Kidney tubule cell (primary cell): ENCODE data around the gene SFXN5.
A peak's percentile ranks its signal among the peaks of the same experiment; 100 is the strongest.
"Not testable (repeated sequence)": the region's sequence is repeated elsewhere in the genome, so short reads cannot be mapped to it uniquely, and the experiment has no call there.

Experiments
- DNase-seq: peaks from one replicate; pipeline ENCODE4 v3.0.0-alpha.2; 2018; ENCODE audit warnings: low spot score

The SFXN5 gene, protein sequence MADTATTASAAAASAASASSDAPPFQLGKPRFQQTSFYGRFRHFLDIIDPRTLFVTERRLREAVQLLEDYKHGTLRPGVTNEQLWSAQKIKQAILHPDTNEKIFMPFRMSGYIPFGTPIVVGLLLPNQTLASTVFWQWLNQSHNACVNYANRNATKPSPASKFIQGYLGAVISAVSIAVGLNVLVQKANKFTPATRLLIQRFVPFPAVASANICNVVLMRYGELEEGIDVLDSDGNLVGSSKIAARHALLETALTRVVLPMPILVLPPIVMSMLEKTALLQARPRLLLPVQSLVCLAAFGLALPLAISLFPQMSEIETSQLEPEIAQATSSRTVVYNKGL

DNA sequence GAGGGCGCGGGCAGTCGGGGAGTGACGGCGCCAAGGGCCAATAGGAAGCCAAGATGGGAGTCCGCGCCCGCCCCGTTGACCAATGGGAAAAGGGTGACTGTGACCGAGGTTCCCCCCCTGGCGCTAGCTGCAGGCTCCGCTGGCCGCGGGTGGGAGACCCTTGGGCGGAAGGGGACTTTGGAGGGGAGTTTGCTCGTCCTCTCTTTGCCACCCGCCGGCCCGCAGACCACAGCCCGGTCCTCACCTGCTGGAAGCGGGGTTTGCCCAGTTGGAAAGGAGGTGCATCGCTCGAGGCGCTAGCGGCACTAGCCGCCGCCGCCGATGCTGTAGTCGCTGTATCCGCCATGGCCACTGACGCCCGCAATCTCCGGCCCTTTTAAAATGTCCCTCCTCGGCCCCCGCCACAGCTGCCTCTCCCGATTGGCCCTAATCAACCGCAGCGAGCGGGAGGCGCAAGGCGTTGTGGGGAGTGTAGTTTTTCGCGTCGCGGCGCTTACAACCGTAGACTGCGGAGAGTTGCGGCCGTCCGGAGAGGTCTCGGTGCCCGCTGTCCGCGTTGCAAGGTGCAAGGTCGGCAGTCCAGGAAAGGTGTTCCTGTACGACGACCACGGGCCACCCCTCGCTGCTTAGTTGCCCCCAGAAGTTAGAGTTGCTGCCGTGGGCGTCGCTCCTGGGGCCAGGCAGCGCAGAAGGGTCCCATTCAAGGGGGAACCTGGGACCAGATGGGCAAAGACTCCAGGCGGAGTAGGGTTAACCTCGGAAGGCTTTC is at the start of gene SFXN5:
TSS of gene SFXN5 (minus strand) at position 353 of the 769 bp plus-strand sequence. CDS start at position 346, 7 bp downstream.
- DNase-seq: peak; percentile 96

DNA sequence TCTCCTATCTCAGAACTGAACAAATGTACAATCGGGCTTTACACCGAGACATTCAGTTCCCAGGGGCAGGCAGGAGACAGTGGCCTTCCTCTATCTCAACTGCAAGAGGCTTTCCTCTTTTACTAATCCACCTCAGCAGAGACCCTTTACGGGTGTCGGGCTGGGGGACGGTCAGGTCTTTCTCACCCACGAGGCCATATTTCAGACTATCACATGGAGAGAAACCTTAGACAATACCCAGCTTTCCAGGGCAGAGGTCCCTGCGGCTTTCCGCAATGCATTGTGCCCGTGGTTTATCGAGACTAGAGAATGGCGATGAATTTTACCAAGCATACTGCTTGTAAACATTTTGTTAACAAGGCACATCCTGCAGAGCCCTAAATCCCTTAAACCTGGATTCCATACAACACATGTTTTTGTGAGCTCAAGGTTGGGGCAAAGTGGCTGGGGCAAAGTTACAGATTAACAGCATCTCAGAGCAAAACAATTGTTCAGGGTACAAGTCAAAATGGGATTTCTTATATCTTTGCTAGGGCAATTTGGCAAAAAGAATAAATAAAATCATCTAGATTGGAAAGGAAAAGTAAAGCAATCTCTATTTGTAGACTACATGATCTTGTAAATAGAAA is 48.2 kb upstream of the SFXN5 start:
- DNase-seq: not testable (repeated sequence)

DNA sequence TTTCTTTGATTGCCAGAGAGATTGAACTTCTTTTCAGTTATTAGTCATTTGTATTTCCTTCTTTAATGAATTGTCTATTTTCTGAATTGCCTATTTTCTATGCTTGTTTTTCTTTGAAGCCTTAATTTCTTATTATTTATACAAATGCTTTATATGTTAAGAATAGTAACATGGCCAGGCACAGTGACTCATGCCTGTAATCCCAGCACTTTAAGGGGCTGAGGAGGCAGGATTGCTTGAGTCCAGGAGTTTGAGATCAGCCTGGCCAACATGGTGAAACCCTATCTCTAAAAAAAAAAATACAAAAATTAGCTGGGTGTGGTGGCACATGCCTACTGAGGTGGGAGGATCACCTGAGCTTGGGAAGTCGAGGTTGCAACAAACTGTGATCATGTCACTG is 45.9 kb upstream of the SFXN5 start:
- no peak for DNase-seq

DNA sequence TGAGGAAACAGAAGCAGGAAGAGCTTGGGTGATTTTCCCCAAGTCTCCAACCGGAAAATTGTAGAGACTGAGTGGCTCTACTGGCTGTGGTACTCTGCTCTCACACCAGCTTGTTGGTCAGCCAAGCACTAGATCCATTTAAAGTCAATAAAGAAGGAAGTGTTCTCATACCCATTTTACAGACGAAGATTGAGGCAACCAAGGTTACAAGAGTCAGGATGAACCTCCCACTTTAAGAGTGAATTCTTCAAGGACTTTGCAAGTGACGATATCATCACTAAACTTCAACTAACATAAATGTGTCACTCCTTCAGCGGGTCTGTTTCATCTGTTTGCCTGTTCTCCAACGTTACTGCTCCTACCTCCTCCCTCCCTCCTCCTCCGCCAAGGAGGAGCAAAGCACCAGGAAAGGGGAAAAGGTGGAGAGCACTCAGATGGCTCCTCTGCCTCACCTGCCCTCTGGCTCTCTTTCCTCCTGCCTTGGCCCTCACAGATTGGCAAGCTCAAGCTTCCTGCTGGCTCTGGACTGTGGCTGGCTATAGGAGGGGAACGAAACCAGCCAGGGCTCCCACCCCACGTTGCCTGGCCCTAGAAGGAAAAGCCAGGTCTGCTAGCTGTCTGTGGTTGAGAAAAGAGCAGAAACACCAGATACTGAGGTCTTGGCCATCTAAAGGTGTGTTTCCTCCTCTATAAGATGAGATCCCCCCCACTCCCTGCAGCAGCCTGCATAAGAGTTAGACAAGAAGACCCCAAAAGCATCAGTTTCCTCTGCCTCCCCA is 44.9 kb upstream of the SFXN5 start:
- no peak for DNase-seq

DNA sequence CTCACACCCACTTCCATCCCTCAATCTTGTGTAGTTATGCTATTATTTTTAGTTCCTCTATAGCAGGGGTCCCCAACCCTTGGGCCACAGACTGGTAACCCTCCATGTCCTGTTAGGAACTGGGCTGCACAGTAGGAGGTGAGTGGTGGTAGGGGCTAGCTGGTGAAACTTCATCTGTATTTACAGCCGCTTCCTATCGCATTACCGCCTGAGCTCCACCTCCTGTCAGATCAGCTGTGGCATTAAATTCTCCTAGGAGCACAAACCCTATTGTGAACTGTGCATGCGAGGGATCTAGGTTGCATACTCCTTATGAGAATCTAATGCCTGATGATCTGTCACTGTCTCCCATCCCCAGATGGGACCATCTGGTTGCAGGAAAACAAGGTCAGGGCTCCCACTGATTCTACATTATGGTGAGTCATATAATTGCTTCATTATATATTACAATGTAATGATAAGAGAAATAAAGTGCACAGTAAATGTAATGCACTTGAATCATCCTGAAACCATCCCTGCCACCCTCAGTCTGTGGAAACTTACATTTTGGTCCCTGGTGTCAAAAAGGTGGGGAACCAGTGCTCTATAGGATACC is 42.9 kb upstream of the SFXN5 start:
- DNase-seq: no peak

DNA sequence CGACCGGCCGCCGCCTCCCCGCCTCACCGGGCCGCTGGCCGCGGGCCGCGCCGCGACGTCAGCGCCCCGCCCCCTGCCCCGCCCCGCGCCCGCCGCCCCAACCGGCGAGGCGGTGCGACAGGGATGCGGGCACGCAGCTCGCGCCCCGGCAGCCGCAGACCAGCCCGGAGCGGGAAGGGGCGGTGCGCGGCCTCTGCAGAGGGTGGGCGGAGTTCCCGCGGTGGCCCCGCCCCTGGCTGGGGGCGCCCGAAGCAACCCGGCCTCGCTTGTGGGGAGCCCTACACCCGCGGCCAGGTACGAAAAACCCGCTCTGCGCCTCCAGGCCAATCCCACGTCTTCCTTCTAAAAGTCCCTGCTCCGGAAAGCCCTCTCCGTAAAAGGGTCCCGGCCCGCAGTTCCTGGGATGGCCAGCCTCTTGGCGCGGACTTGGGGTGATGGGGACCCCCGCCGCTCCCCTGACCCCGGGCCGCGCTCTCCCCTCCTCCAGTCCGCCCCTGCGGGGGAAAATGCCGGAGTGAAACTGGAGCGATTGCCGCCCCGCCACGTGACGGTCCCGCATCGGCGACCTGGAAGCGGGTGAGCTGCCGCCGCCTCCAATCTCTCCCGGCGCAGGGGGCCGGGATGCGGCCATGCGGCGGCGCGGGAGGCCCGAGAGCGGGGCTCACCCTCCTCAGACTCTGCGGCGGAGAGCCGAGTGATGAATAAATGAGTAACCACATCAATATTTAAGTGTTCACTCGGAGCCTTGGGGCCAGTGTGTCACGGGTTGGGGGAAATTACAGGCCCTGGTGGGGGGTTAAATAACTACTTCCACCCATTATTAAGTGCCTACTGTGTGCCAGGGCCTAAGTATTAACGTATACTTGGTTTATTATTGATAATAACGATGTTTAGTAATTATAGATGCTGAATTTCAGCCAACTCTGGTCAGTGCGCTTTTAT is 41.7 kb upstream of the SFXN5 start, which contains the start of gene RAB11FIP5:
TSS of gene RAB11FIP5 (minus strand) at position 36 of the 942 bp plus-strand sequence. CDS start 171 bp downstream, outside the sequence.
- DNase-seq: peak; percentile 92

DNA sequence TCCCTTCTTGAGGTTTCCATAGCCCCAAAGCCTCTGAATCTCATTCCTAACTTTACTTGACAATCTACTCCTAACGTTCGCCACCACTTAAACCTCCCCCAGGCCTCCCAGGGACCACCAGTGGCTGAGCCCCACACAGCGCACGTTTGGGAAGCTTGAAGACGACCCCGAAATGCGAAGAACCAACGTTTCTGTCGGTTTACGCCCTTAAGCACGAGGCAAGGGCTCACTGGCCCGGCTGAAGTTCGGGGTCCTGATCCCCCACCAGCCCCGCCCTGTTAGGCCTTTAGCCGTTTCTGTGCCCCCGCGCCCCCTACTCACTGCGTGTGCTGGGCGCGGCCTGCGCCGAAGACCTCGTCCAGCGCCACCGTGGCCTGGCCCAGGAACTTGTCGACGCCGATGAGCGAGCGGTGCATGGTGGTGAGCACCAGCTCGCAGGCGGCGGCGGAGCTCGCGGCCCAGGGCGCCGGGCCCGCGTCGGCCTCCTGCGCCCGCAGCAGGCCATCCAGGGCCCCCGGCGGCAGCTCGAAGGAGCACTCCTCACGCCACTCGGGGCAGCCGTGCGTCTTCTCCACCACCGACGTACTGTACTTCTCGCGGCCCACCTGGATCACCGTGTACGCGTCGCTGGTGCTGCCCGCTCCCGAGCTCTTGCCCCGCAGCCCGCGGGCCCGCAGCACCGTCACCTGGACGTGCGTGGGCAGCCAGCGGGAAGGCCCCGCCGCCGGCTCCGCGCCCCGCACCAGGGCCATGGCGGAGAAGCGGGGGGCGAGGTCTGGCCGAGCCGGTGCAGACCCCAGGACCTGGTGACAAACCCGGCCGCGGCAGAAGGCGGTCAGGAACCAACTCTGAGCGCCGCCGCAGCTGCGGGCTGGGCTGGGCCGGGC is 40.8 kb upstream of the SFXN5 start:
- peak; percentile 44 for DNase-seq

DNA sequence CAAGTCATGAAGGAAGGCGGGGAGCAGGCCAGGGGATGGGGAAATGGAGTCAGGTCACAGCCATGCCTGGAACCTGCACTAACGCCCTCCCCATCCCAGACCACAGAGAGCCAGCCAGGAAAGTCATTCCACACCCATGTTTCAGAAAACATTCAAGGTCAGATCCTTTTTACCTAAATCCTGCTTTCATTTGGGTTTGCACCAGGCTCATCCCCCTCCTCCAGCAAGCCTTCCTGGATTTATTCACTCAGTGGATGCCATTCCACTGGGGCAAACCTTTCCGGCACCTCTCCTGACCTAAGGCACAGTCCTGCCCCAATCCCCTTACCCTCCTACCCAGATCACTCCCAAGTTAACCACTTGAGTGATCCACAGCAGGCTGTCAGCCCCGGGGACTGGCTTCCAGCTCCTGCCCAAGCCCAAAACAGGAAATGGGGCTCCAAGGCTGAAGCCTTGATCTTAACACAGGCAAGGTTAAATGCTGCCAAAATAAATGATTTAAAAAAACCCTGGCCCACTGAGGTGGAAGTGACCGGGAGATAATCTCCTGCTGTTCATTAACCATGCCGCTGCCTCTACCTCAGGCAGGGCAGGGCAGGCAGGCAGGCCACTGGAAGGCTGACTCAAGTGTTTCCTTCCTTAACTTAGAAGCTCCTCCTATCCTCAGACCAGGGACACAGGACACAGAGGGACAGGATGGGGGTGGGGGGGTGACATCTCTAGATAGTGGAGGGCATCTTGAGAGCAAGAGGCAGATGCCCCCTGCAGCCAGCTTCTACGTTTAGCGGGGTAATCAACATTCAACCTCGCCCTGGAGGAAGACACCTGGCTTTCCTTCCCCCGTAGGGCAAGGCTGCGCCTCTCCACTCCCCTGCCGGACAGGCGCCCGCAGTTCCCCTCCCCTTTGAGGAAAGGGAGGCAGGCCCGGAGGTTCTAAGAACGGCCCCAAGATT is 39.8 kb upstream of the SFXN5 start:
- peak; percentile 92 for DNase-seq

DNA sequence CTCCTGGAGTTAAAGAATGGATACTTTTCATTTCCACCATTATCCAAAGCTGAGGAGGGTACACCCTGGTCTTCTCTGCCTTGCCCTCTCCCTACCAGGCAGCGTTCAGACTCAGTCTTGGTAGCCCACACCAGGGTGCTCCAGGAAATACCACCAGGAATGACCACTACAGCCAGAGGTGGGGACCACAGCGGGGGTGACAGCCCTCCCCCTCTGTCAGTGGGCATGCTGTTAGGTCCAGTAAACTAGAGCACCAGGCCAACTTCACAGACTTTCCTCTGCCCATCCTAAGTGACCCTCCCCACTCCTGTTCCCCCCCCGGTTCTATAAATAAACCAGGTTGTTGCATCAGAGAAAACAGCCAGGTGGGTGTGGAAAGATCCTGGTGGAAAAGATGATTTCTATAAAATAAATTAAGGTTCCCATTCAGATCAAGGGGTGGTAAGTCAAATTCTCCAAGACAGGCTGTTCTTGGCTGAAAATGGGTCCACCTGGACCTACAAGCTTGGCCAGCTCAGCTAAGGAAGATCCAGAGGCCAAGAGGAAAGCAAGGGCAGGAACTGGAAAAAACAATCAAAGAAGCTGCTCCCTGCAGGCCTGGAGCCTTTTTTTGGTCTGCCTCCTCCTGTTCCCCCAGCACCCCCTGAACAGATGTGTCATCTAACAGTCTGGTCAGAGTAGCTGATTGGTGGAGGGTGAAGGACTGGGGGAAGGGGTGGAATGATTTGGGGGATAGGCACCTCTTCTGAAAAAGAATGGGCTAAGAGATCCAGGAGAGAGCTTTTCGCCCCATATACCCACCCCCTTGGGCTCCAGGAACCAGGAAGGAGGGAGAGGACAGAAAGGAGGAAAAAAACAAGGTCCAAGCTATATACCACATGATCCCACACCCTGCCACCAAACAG is 38.9 kb upstream of the SFXN5 start:
- DNase-seq: peak; percentile 42

DNA sequence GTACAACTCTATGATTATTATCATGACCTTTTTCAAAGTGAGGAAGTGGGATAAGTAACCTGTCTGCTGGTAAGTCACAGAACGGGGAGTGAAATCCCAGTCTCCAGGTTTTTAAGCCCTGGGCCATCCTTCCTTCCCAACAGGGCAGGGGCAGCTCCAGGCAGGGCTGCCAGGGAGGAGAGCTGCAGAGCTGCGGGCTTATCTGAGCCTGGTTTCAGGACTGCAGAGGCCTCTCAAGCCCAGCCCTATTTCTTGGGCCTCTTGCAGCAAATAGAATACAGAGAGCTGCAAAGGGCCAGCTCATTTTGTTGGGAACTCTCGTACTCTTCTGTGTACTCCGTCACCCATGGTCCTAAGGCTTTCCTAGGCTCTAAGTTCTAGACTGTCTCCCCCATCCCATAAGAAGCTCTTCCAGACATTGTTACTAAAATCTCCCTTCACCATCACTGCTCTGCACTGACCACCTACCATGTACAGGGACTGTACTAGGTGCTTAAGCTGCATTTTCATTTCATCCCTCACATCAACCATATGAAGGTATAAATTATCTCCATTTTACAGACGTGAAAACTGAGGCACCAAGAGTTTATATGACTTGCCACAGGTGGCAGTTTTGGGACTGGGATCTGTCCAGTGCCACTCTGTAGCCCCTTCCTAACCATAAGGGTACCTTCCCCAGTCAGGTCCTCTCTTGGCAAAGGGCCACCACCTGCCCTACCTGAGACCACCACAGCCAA is 38.1 kb upstream of the SFXN5 start:
- DNase-seq: no peak

DNA sequence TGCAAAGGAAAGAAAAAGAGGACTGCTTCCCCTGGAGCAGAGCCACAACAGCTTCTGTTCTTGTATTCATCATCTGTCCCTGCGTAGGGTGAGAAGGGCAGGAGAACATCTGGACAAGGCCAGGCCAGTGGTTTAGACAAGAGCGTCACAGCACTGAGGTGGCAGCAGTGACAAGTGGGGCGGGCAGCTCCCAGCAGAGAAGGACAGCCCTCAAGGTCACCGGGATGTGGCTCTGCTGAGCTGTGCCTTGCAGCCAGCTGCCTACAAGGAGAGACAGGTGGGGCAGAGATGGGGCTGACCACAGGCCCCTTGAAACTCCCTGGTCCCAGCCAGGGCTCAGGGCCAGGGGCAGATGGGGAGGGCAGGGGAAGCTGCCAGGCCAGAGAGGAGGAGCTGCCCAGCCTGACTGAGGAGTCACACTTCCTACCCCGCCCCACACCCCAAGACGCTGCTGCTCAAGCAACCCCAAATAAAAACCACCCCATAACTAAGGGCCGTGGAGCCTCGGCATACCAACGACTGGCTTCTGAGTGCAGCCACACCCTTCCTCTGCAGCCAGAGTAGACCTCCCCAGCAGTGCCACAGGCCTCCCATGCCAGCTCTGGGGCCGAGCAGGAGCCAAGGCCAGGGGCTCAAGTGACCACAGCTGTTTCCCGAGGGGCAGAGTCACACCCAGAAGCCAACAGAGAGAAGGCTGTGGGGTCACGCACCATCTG is 35.9 kb upstream of the SFXN5 start:
- DNase-seq: no peak

DNA sequence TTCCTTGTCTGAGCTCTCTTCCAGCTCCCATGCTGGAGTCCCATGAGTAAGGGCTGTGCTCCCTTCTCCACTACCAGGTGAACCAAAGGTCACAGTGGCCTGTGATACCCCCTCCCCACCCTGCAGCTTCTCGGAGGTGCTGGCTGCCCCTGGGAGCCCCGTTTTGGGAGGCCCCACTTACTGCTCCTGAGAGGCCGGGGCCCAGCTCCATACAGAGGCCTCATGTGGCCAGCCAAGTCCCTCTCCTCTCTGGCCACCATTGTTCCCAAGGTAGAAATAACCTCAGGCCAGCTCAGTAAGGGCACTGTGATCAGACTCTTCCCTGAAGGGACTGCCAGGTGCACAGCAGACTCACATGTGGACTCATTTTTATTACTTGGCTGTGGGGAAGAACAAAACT is 35.3 kb upstream of the SFXN5 start:
- DNase-seq: no peak

DNA sequence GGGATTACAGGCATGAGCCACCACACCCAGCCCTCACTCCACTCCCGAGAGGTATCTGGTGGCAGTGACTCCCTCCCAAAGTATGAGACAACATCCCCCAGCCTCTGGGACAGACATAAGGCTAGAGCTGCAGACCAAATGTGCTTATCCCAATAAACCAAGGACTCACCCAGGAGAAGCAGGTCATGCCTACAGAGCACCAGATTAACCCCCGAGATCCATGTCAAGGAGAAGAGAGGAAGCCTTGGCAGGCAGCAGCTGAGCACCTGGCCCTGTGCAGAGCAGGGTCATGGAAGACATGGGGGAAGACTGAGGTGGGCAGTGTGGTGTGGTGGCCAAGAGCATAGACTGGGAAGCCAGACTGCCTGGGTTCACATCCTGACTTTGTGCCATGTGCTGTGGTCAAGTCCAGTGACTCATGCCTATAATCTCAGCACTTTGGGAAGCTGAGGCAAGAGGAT is 34.0 kb upstream of the SFXN5 start:
- no peak for DNase-seq

DNA sequence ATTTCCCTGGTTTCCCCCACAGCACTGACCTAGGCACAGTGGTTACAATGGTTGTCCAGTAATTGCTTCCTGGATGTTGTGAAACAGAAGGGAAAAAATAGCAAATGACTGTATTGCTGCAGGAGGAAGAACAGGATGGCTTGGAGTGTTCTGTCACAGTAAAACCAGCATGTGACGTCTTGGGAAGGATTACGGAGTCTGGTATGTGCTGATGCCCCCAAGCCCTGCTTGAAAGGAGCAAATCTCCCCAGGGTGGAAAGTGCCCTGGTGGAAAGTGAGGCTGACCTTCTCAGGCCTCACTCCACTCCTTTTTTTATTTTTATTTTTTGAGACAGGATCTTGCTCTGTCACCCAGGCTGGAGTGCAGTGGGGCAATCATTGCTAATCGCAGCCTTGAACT is 33.4 kb upstream of the SFXN5 start:
- no peak for DNase-seq

DNA sequence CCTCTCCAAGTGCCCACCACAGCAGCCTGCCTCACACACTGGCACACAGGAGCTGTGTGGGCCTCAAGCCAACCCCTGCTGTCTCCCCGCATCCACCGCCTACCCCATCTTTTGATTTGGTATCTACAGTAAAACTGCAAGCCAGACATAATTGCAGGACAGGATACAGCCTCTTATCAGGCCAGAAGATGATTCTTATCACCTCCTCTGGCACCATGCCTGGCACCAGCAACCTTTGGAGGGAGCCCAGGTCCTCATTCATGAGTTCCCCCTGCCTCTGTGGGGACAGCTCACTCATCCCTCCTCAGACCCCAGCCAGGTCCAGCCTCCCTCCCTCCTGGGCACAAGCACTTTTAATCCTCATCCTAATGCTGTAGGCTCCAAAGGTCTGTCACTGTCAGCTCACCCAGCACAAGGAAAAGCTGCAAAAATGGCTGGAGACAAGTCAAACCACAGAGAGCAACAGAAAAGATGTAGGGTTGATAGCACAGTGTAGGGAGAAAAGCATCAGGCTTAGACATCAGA is 31.6 kb upstream of the SFXN5 start:
- DNase-seq: no peak
